ENCODE results near the gene FOXI2.

- no peak for TF ChIP-seq EZH2 (IDR thresholded peaks at IDR 0.05)
- TF ChIP-seq CTCF (IDR thresholded peaks at IDR 0.05) = no peak
- no peak for TF ChIP-seq EZH2phosphoT487 (IDR thresholded peaks at IDR 0.05)
These were observed 53.2 kb downstream of the FOXI2 start for GRCh38 chr10:127790066-127790624.

All from neural progenitor cell (in vitro differentiated cells).